NCI-H1436 (cell line): Measurements from ENCODE around the gene IVL.
A peak's percentile ranks its signal among the peaks of the same experiment; 100 is the strongest.

Experiments used
- DNase-seq: peaks from one replicate; lab custom pipeline; 2025; lab: John Stamatoyannopoulos, UW

Gene IVL

GRCh38 chr1:152886758-152887409 is 21.5 kb upstream of the IVL start:
- DNase-seq: peak; percentile 73

- no peak for DNase-seq
These were observed 20.2 kb upstream of the IVL start for GRCh38 chr1:152888126-152888525.

GRCh38 chr1:152899027-152899426 is 9.3 kb upstream of the IVL start:
- DNase-seq: no peak

- no peak for DNase-seq
These were observed 8.5 kb upstream of the IVL start for GRCh38 chr1:152899883-152900282.

- DNase-seq: no peak
These were observed 6.7 kb upstream of the IVL start for GRCh38 chr1:152901631-152902030.

- DNase-seq: peak; percentile 58
These were observed 5.7 kb upstream of the IVL start for GRCh38 chr1:152902636-152903035.

GRCh38 chr1:152904688-152905440 is 3.5 kb upstream of the IVL start:
- DNase-seq: no peak

GRCh38 chr1:152906023-152906565 is 2.3 kb upstream of the IVL start:
- no peak for DNase-seq

- DNase-seq: no peak
These were observed 860 bp downstream of the IVL start for GRCh38 chr1:152909206-152909605.

GRCh38 chr1:152912471-152912870 is 4.1 kb downstream of the IVL start:
- no peak for DNase-seq

- no peak for DNase-seq
These were observed 4.6 kb downstream of the IVL start for GRCh38 chr1:152912900-152913299.

GRCh38 chr1:152917794-152918193 is 9.4 kb downstream of the IVL start:
- no peak for DNase-seq

GRCh38 chr1:152919071-152919470 is 10.7 kb downstream of the IVL start:
- DNase-seq: no peak

- DNase-seq: no peak
These were observed 15.8 kb downstream of the IVL start for GRCh38 chr1:152924191-152924590.

GRCh38 chr1:152926091-152926490 is 17.7 kb downstream of the IVL start:
- DNase-seq: peak; percentile 17

GRCh38 chr1:152928671-152929070 is 20.3 kb downstream of the IVL start:
- no peak for DNase-seq

GRCh38 chr1:152932170-152932811 is 23.9 kb downstream of the IVL start:
- no peak for DNase-seq

- DNase-seq: no peak
These were observed 24.9 kb downstream of the IVL start for GRCh38 chr1:152933196-152933595.

GRCh38 chr1:152940614-152941013 is 32.3 kb downstream of the IVL start:
- no peak for DNase-seq

GRCh38 chr1:152941037-152941711 is 32.8 kb downstream of the IVL start:
- DNase-seq: no peak

GRCh38 chr1:152942161-152942560 is 33.8 kb downstream of the IVL start:
- no peak for DNase-seq

GRCh38 chr1:152946248-152946647 is 37.9 kb downstream of the IVL start:
- DNase-seq: no peak
